NCI-H460 (cell line): Measurements from ENCODE around the gene ING1. TPM values are rescaled to one million over a fixed set of nuclear protein-coding genes. Genes with fewer than 3 reads are reported as not detected.

Experiments used
- DNase-seq: peaks from one replicate; pipeline ENCODE4 v3.0.0-alpha.2; 2016; ENCODE audit warnings: low read depth; ENCODE audit errors: extremely low read depth
- total RNA-seq: library from RNA; depleted of rRNA; stranded (reverse); fragments of >200 nt; shearing (Covaris generic); gene quantifications from 2 replicates; pipeline ENCODE4 v1.2.3, GENCODE V29; 2014; rRNA removed

Gene ING1
- total RNA-seq, 1 experiment from 2014 or later: 11.1 TPM

GRCh38 chr13:110766671-110767430, 53.4 kb downstream of the ING1 start:
- no peak for DNase-seq

GRCh38 chr13:110767476-110767875, 54.0 kb downstream of the ING1 start:
- no peak for DNase-seq

DNA sequence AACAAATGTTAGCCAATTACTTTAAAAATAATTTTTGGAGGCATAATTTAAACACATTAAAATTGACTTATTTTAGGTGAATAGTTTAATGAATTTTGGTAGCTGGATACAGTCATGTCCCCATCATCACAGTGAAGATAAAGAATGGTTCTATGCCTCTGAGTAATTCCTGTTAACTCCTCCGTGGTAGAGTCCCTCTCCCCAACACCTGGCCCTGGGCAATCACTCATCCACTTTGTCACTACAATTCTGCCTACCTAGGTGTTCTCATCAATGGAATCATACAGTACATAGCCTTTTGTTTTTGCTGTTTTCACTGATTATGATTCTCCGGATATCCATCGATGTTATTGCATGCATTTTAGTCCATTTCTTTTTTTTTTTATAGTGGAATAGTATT, 55.6 kb downstream of the ING1 start:
- no peak for DNase-seq

DNA sequence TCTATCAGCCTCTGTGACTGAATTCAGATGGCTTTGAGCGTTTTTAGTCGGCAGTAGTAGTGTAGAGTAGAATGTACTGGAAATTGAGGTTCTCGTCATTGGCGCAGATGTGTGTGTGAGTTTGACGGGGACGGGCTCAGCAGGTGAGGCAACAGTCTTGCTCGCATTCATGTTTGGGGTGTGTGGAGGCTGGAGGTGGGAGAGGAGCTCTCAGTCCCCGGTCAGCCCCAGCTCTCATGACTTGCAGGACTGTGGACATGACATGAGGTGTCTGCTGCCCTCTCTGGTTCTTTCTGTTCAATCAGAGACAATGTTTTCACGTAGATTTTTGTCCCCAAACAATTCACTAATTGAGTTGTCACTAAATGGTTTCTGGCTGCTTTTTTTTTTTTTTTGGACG, 57.2 kb downstream of the ING1 start:
- no peak for DNase-seq

DNA sequence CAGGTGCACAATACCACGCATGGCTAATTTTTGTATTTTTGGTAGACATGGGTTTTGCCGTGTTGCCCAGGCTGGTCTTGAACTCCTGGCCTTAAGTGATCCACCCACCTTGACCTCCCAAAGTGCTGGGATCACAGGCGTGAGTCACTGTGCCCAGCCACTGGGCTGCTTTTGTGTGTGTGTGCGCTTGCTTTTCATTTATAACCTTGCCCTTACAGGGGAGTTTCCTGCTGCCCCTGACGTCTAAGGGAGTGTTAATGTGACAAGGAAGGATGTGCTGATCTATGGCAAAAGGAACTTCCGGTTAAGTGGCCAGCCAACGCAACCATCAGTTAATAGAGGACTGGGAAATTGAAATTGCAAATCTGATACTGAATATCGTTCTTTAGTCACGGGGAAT, 57.7 kb downstream of the ING1 start:
- DNase-seq: no peak

GRCh38 chr13:110772091-110772984, 58.8 kb downstream of the ING1 start:
- DNase-seq: no peak

Other genes starting within 250 kb of the ING1 start
- 88.6 and 92.0 TPM in 2 replicates for gene RAB20, start 152.0 kb upstream of the ING1 start, total RNA-seq
- gene NAXD, start 98.2 kb upstream of the ING1 start, total RNA-seq: 20.9 and 21.5 TPM in 2 replicates
- 33.3 and 34.9 TPM in 2 replicates for gene CARS2, start 7.6 kb upstream of the ING1 start, total RNA-seq
- 42.1 and 51.5 TPM in 2 replicates for gene ANKRD10, start 201.4 kb downstream of the ING1 start, total RNA-seq